ENCODE measurements around the gene GCN1.

Gene GCN1

DNA sequence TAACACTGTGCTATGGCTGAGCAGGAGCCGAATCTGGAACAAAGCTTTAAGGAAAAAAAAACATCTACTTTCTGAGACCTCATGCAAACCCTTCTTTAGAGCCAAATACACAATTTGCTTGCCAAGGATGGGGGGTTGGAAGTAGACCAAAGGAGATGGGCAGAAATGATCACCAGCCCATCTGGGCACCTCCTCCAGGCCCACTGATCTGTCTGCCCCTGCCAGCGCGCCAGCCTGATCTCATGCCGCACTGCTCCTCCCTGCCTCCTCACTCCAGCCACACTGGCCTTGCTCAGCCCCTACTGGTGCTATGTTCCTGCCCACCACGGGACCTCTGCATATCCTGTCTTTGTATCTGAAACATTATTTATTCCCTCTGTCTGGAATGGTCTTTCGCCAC, 53.2 kb downstream of the GCN1 start:
- TF ChIP-seq SPI1 (IDR thresholded peaks at IDR 0.05; ENCODE audit: borderline replicate concordance, low read depth) (no peak), GABPA (IDR thresholded peaks at IDR 0.05; ENCODE audit: low read depth) (no peak), POLR2AphosphoS5 (IDR thresholded peaks at IDR 0.05; ENCODE audit: low read depth) (no peak), REST (IDR thresholded peaks at IDR 0.05; ENCODE audit: insufficient replicate concordance, low read depth) (no peak)
- TF ChIP-seq, protein P1, sequence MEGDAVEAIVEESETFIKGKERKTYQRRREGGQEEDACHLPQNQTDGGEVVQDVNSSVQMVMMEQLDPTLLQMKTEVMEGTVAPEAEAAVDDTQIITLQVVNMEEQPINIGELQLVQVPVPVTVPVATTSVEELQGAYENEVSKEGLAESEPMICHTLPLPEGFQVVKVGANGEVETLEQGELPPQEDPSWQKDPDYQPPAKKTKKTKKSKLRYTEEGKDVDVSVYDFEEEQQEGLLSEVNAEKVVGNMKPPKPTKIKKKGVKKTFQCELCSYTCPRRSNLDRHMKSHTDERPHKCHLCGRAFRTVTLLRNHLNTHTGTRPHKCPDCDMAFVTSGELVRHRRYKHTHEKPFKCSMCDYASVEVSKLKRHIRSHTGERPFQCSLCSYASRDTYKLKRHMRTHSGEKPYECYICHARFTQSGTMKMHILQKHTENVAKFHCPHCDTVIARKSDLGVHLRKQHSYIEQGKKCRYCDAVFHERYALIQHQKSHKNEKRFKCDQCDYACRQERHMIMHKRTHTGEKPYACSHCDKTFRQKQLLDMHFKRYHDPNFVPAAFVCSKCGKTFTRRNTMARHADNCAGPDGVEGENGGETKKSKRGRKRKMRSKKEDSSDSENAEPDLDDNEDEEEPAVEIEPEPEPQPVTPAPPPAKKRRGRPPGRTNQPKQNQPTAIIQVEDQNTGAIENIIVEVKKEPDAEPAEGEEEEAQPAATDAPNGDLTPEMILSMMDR (IDR thresholded peaks at IDR 0.05; ENCODE audit: insufficient read depth, low read length), result no peak
- no peak for DNase-seq (ENCODE audit: low read depth in 1 of 2, low spot score in 1 of 2)
- no peak overlapping the region for H3K4me3 ChIP-seq (replicated peaks; ENCODE audit: insufficient read depth, low read length)

DNA sequence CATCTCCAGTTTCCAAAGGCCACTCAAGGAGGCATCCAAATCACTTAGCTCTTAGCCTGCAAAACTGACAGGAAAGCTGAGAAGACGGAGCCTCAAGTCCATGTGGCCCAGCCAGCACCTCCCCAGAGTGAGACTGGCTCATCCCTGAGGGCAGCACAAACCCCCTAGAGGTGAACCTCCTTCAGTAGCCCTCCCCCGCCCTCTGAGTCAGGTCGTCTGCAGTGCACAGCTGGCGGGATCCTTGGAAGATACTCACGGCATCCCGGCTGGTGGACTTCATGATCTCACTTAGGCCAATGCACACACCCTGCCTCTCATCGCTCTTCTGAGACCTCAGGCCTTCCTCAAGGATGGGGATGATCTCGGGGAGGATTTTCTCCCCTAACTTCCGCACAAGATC, 53.9 kb downstream of the GCN1 start:
- Histone ChIP-seq H3K27me3 (ENCODE audit: insufficient read depth, poor library complexity, severe bottlenecking) (no peaks in the 10 kb centered on the region), H3K4me3 (replicated peaks; ENCODE audit: insufficient read depth, low read length) (no peak overlapping the region), H3K27ac (replicated peaks) (no peak overlapping the region)
- no peak for DNase-seq (ENCODE audit: low read depth in 1 of 2, low spot score in 1 of 2)
- TF ChIP-seq, protein P1 (IDR thresholded peaks at IDR 0.05; ENCODE audit: insufficient read depth, low read length), result no peak
- no peak for TF ChIP-seq SPI1 (IDR thresholded peaks at IDR 0.05; ENCODE audit: borderline replicate concordance, low read depth)
- TF ChIP-seq REST (IDR thresholded peaks at IDR 0.05; ENCODE audit: insufficient replicate concordance, low read depth), result no peak
- no peak for TF ChIP-seq GABPA (IDR thresholded peaks at IDR 0.05; ENCODE audit: low read depth)
- no peak for TF ChIP-seq POLR2AphosphoS5 (IDR thresholded peaks at IDR 0.05; ENCODE audit: low read depth)

More for the DNA sequence above, 53.2 kb downstream of the GCN1 start:
- no peak overlapping the region for H3K27ac ChIP-seq (replicated peaks)
- H3K27me3 ChIP-seq (ENCODE audit: insufficient read depth, poor library complexity, severe bottlenecking), result no peaks in the 10 kb centered on the region

DNA sequence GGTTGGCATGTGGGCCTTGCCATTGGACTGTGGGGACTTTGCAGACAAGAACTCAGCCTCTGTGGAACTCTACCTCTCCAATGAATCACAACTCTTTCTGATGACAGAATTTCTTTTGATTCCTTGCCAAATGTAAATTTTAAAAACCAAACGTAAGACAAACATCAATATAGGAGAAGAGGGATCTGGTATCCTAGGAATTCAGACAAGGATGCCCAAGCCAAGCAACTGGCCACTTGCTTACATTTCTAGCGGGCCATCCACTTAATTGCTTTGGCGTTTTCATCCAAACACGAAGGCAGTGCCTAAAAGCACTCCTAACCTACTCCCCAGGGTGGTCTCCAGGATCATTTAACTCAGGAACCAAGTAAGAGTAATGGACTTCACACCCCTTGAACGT, 54.6 kb downstream of the GCN1 start:
- no peak overlapping the region for H3K4me3 ChIP-seq (replicated peaks; ENCODE audit: insufficient read depth, low read length)
- TF ChIP-seq REST (IDR thresholded peaks at IDR 0.05; ENCODE audit: insufficient replicate concordance, low read depth) (no peak), SPI1 (IDR thresholded peaks at IDR 0.05; ENCODE audit: borderline replicate concordance, low read depth) (no peak), GABPA (IDR thresholded peaks at IDR 0.05; ENCODE audit: low read depth) (no peak), POLR2AphosphoS5 (IDR thresholded peaks at IDR 0.05; ENCODE audit: low read depth) (no peak)
- TF ChIP-seq, protein P1 (IDR thresholded peaks at IDR 0.05; ENCODE audit: insufficient read depth, low read length), result no peak
- DNase-seq (ENCODE audit: low read depth in 1 of 2, low spot score in 1 of 2), result no peak
- no peaks in the 10 kb centered on the region for H3K27me3 ChIP-seq (ENCODE audit: insufficient read depth, poor library complexity, severe bottlenecking)
- H3K27ac ChIP-seq (replicated peaks), result no peak overlapping the region

All from HL-60 (cell line).